GM21576 (cell line): ENCODE measurements around the gene SETX.

Experiments used
- ATAC-seq: cut with Tn5 transposase; IDR thresholded peaks from one replicate; pipeline ENCODE4 v1.9.1; 2021; ENCODE audit warnings: mild to moderate bottlenecking, moderate library complexity; ENCODE audit not compliant: unreplicated experiment

The SETX gene

DNA sequence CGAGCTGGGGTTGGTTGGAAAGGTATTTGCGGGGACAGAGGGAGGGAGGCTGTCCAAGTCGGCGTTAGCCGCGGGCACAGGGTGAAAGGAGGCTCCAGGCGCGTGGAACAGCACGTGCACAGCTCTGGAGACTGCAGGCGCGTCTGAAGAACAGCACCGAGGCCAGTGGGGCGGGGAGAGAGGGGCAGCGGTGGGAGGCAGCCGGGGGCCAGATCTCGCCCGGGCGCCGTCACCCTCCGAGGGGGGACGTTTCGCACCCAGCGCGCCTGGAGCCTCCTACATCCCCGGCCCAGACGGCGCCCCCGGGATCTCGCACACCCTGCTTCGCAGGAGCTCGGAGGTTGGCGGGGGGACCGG, 113.3 kb downstream of the SETX start:
- ATAC-seq: peak; percentile 1

DNA sequence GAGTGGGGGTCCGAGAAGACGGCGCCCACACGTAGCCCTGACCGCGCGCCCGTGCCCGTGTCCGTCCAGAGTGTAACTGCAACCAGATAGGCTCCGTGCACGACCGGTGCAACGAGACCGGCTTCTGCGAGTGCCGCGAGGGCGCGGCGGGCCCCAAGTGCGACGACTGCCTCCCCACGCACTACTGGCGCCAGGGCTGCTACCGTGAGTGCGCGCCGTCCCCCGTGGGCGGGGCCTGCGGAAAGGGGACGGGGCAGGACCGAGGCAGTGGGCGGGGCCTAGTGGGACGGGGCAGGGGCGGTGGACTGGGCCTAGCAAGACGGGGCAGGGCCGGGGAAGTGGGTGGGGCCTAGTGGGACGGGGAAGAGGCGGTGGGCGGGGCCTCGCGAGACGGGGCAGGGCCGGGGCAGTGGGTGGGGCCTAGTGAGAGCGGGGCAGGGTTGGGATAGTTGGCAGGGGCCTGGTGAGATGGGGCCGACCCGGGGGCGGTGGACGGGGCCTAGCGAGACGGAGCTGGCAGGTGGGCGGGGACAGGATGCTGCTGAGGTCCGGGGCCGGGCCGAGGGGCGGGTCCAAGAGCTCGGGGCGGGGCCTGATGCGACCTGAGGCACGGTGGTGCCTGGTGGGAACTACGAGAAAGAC, 113.8 kb downstream of the SETX start:
- peak; percentile 70 for ATAC-seq

DNA sequence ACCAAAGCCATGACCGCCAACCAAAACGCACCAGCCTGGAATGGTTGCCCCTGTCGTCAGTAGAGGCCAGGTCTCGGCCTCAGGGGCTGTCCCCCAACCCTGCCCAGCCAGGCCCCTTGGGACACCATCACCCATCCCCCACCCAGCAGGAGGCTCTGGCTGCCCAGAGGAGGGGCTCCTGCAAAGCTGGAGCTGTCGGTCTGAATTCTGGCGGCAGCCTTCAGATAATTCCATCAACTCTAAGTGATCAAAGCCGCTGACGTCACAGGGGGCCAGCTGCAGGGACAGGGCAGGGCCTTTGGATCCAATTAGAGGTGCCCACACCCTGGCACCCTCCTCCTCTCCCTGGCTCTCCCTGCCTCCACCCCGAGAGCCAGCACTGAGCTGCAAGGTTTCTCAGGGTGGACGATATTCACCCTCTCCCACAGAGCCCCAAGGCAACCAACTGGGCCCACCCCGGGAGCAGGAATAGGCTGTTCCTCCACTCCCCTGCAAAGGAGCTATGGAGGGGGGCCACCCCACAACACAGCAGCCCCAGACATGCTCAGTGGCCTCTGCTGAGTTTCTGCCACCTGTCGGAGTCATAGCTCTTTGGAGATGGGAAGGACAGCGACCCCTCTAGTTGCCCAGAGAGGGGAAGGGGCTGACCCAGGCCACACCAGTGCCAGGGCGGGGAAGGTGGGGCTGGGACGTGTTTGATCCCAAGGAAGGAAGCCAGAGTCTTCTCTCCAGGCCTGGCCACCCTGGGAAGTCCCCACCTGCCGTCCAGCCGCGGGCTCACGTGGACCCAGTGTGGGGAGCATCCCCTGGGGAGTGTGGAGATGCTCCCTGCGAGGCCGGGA, 114.6 kb downstream of the SETX start:
- no peak for ATAC-seq

DNA sequence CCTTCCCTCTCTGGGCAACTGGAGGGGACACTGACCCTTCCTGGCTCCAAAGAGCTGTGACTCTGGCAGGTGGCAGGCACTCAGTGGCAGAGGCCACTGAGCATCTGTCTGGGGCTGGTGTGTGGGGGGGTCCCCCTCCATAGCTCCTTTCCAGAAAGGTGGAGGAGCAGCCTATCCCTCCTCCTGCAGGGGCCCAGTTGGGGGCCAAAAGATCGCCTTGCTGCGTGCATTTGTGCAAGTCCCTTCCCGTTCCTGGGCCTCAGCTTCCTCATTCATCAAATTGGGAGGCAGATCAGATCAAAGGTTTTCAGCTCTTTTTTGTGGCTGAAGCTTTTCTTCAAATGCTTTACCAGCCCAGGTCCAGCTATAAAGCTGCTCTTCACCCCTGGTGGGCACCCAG, 115.3 kb downstream of the SETX start:
- ATAC-seq: no peak

DNA sequence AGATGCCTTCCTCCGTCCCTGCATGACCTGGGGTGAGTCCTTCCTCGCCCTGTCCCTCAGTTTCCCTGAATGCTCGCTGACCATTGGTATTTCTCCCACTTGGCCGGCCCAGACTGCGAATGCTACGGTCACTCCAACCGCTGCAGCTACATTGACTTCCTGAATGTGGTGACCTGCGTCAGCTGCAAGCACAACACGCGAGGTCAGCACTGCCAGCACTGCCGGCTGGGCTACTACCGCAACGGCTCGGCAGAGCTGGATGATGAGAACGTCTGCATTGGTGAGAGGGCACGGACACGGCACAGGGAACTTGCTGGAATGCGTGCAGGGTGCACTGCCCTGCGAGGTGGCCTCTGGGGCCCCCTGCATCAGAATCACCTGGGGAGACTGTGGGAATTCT, 115.8 kb downstream of the SETX start:
- ATAC-seq: no peak

DNA sequence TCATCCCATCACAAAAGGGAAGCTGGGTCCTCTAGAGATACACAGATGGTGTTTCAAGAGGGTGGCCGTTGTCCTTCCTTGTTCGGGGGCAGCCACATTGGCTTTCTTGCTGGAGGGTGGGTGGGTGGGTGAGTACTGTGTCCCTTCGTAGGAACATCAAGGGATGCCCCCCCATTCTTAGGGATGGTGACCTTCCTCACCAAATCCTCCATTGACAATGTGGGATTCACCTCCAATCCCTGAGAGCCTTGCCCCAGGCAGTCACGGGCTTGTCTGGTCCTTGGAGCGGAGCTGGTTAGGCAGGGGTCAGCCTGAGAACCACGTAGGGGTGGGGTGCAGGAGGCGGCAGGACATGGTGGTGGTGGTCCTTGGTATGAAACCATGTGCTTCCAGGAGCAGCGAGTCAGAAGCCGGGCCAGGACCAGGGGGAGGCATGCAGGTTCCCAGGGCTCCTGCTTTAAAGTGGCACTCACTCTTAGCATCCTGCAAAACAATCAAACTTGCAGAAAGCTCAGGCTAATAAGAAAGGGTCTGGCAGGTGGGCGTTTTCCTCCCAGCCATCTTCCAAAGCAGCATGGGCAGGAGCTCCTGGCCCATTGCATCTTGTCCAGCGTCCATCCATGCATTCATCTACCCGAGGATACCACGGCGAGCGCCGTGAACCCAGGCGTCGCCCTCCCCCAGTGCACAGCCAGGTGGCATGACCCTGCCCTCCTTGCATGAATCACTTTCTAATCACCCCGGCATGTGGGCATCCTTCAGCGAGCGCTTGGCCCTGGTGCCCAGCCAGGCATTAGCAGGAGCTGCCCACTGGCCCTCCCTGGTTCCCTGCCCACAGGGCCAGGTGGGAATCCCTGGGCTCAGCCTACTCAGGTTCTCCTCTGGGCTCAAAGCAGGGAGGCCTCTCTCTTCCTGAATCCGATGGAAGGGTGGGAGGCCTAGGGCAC, 116.5 kb downstream of the SETX start:
- no peak for ATAC-seq

DNA sequence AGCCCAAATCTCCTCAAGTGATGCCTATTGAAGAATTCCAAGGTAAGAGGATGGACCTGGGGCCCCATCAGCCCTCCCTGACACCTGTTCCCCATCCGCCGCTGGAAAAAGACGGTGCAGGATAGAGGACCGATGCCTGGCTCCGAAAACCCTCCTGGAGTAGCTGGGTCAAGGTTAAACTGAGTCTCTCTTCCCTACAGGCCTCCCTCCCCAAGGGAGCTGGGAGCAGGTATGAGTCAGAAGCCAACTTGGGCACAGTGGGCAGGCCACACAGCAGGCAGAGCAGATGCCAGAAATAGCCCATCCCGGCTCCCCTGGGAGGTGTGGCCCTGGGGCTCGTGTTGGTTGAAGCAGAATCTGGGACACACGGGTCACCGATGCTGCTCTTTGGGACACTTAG, 117.3 kb downstream of the SETX start:
- ATAC-seq: no peak

DNA sequence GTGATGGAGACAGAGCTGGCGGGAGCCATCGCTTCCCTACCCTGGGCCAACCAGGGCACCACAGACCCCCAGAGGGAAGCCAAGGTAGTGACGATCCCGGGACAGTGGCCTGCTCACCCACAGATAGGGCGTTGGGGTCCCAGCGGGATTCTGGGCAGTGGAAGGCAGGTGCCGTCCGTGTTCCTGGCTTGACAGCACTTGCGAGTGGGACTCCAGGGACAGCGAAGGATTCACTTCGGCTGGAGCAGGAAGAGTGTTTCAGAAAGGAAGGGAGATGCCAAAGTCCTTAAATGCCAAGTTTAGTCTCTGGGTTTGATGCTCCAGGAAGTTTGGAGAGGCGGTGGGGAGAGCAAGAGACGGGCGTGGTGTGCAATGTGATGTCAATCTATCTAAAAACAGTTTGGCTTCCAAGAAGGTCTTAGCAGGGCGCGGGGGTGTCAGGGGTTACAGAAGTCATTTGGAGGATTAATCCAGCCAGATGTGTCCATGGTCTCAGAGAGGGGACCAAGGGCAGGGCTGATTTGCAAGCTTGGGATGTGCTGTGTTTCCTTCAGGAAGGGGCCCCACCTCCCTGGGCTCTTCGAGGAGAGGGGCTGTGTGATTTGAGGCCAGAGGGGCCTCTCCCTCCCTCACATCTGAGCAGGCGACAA, 118.0 kb downstream of the SETX start:
- no peak for ATAC-seq

DNA sequence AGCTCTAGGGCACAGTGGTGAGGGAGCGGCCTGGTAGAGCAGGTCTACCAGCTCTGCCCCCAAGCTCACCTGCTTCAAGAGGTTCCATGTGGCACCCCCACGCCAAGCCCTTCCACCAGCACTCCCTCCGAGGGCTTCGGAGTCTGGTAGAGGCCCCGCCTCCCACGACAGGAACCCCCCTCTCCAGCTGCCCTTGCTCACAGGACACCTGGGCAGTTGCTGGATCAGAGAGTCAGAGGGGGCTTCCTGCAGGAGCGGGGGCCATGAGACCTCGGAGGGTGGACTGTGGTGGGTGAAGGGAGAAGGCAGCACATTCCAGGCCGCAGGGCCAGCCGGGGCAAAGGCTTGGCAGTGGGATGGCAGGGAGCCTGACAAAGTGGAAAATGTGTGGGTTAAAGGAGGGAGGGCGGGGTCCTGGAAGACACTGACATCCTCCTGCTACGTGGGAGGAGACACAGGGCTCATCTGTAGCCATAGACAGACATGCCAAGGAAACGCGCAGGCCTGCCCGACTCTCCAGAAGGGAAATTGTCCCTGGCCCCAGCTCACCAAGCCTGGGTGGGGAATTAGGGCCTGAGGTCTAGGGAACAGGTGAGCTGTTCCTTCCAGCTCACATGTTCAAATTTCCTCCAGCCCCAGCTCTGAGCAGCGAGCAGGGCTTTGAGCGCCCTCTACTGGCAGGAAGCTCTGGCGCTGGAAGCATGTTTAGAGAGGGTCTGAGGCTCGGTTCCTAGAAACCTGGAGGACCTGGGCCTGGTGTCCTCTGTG, 118.7 kb downstream of the SETX start:
- no peak for ATAC-seq

DNA sequence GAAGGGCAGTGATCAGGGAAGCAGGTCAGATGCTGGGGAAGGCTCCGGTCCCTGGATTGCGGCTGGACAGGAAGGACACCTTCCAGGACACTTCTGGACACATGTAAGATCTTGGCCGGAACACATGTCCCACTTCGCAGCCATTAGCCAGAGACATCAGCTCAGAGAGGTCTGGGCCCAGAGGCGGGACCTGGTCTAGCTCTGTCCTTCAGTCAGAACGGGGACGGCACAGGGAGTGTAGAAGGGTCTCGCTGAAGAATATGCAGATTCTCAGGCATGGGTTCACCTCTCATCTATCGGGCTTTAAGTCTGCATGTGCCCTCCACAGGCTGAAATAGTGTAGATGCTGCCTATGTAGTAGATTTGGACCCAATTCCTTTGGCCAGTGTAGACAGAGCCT, 119.7 kb downstream of the SETX start:
- ATAC-seq: no peak

DNA sequence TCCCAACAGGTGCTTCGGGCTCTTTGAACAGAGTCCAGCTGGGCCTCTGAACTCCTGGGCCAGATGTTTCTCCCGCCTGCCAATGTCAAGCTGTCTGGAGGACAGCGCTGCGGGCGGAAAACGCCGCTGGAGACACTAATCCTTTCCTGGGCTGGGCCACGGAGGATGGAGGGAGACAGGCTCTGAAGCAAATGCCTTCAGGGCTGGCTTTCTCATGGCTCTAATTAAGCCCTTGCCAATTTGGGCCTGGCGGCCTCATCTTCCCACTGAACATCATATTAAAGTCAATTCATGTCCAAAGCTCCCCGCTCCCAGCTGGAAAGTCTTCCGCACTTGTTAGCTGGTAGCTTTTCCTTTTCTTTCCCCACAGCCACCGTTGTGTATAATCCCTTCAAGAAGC, 120.3 kb downstream of the SETX start:
- ATAC-seq: no peak

DNA sequence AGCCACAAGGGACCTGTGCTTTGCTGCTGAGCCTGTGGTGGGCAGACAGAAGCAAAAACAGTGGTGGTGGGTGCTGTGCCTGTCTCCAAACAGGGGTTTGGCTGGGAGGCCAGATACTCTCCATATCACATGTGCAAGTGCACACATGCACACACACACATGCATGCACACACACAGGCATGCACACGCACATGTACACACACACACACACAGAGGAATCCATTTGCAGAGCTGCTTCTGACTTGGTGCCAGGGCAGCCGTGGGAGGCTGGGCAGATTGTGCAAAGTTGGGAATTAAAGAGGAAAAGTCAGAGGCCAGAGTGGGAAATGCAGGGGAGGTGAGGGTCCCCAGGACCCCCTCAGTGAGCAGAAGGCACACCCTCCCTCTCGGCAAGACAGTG, 121.6 kb downstream of the SETX start:
- ATAC-seq: no peak

DNA sequence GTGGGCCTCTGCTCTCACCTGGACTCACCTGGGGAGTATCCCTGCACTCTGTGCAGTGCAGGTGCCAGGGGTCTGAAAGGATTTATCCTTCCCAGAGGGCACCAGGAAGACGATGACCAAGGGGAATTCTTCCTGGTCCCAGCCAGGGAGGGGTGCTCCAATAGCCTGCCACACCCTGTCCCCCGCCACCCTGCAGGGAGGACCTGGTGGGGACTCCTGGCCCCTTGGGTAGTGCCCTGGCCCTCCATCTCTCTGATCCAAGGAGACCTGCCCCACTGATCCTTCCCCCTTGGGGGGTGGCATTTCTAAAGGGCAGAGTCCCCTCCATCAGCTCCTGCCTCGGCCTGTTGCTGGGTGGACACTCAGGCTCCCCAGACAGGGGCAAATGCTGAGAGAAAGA, 122.3 kb downstream of the SETX start:
- no peak for ATAC-seq

DNA sequence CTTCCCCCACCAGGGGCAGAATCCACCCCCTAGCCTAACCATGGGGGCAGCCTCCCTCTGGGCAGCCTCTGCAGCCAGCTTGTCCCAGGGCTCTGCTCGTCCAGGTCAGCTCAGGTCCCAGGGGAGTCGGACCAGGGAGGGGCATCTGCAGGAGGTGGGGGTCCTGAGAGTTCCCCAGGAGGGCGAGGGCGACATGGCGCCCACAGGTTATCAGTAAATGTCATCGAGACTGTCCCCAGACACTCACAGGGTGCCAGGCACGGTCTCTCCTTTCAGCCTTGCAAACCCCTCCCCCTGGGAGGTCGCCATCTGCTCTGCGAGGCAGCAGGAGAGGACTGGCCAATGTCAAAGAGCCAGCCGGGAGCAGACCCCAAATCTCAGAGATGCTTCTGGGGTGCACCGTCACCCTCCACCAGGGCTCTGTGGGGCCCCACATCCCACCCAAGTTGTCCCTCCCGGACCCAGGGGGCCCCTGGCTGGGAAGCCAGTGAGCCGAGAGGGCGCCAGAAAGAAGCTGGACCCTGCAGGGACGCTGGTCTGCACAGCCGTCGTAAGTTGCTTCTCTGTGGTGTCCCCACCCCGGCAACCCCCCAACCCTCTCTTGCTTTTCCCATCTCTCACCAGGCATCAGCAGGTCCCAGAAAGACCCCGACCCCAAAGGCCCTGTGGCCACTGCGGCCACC, 123.6 kb downstream of the SETX start:
- no peak for ATAC-seq

DNA sequence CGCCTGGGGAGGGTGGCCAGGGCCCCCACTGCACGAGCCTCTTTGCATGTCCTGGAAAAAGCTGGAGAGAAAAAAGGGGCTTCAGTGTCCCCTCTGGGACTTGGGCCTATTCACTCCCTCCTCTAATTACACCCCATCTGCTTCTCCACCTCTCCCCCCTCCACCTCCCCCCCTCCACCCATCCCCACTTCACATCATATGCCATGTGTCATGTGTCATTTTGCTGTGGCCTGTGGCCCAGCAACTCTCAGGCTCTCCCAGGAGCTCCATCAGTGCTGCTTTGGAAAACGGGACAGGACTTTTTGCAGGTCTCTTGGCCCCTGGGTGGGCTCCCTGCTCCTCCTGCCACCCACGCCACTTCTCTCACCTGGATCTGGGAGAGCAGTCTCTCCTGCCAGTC, 124.2 kb downstream of the SETX start:
- ATAC-seq: no peak

DNA sequence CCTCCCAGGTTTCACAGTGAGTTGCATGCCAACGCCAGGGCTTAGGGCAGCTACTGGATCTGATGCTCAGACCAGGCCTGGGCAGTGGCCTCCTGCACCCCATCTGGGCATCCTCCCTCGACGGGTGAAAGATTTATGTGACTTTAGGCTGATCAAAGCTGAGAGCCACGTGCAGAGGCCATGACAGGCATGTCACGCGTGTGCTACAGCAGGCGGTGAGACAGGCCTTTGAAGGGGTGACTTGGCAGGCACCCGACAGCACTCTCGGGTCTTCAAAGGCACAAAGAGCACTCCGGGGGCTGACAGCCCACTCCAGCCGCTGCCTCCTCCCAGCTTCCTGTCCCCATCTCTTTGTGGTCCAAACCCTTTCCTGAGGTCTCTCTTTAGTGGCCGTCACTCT, 126.7 kb downstream of the SETX start:
- no peak for ATAC-seq

DNA sequence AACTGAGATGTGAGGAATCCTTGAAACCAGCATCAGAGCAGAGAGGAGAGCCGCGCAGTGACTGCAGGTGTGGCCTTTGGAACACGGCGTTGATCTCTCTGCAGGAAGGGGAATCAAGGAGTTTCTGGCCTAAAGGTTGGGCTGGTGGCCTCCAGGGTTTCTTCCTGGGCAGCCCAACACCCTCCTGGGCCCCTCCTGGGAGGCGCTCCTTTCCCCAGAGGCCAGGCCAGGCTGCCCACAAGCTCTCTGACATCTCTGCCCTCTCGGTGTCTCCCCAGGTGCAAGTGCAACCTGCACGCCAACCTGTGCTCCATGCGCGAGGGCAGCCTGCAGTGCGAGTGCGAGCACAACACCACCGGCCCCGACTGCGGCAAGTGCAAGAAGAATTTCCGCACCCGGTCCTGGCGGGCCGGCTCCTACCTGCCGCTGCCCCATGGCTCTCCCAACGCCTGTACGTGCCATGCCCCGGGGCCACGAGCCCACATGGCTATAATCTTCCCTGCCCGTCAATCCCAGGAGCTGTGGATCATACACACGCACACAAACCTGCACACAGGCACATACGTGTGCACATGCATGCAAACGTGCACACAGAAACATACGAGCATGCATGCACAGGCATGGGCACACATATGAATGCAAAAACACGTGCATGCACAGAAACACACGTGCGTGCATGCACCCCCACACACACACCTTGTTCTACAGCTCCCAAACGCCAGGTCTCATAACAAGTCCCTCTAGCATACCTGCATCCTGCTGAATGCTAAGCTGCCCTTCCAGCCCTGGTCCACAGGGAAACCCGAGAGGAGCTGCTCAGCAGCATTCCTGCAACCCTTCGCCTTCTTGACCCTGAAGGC, 128.0 kb downstream of the SETX start:
- no peak for ATAC-seq

DNA sequence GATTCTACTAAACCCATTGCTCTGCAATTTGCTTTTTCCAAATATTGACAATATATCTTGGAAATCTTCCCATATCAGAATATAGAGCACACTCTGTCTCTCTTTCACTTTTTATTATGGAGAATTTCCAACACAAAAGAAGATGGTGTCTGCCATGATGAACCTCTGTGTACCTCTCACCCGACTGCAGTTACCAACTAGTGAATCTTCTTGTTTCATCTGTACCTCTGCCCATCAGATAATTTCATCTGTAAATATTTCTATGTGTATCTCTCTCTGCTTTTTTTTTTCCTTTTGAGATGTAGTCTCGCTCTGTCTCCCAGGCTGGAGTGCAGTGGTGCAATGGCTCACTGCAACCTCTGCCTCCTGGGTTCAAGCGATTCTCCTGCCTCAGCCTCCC, 130.1 kb downstream of the SETX start:
- ATAC-seq: no peak

DNA sequence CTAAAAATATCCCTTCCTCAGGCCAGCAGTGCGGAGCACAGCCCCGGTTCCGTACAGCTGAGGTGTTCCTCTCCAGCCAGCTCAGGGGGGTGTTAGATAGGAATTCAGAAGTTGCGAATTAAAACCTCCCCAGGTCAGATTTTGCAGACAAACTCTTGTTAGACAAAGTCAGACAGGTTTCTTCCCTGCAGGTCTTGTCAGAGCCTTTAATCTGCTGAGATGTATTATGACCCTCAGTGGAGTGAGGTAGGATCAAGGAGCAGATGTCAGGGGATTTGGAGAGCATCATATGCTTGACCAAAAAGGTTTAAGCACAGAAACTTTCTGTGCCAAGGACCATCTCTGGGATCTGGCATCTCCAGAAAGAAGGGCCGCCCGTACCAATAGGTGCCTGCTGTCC, 132.8 kb downstream of the SETX start:
- ATAC-seq: no peak
